Liver (tissue), 9 donors: ENCODE measurements around the gene CREB5. TPM values are rescaled to one million over a fixed set of nuclear protein-coding genes. Genes with fewer than 3 reads are reported as not detected.

ENCODE experiments used
- DNase-seq: peaks from one replicate; pipeline ENCODE4 v3.0.0-alpha.2; 2017; ENCODE audit warnings: low spot score
- H3K27ac ChIP-seq, 2 donors: one replicate each; pipeline ENCODE4 v1.7.0; 2013; ENCODE audit warnings: inconsistent platforms in 2 of 2, low read length in 2 of 2, control low read depth in 1 of 2, low read depth in 1 of 2, mild to moderate bottlenecking in 1 of 2
- H3K27me3 ChIP-seq, 4 donors: one replicate each; pipeline versions ENCODE4 v1.6.1 to v1.7.0; 2013; ENCODE audit warnings: low read length in 3 of 4, inconsistent platforms in 1 of 4, mild to moderate bottlenecking in 1 of 4, moderate library complexity in 1 of 4; ENCODE audit not compliant: control insufficient read depth in 4 of 4, insufficient read depth in 4 of 4
- H3K36me3 ChIP-seq, 4 donors: one replicate each; pipeline versions ENCODE4 v1.6.1 to v1.7.0; 2013; ENCODE audit warnings: low read length in 3 of 4, mild to moderate bottlenecking in 3 of 4, low read depth in 1 of 4, moderate library complexity in 1 of 4; ENCODE audit not compliant: control insufficient read depth in 4 of 4, insufficient read depth in 3 of 4
- H3K4me1 ChIP-seq, 4 donors: one replicate each; pipeline versions ENCODE4 v1.6.1 to v1.7.0; 2013; ENCODE audit warnings: low read length in 3 of 4, mild to moderate bottlenecking in 3 of 4, moderate library complexity in 1 of 4; ENCODE audit not compliant: control insufficient read depth in 4 of 4, insufficient read depth in 4 of 4
- H3K4me3 ChIP-seq, 3 donors: one replicate each; pipeline versions ENCODE4 v1.6.1 to v1.7.0; 2013; ENCODE audit warnings: low read length in 3 of 3, control low read depth in 1 of 3, low read depth in 1 of 3, mild to moderate bottlenecking in 1 of 3
- H3K9ac ChIP-seq, 2 donors: one replicate each; pipeline ENCODE4 v1.7.0; 2013; ENCODE audit warnings: low read length in 2 of 2, mild to moderate bottlenecking in 2 of 2, moderate library complexity in 2 of 2, control low read depth in 1 of 2, low read depth in 1 of 2
- H3K9me3 ChIP-seq, 4 donors: one replicate each; pipeline versions ENCODE4 v1.6.1 to v1.7.0; 2013; ENCODE audit warnings: low read length in 3 of 4; ENCODE audit not compliant: control insufficient read depth in 4 of 4
- EGR1 ChIP-seq, 2 donors: IDR thresholded peaks; 2 replicates each; pipeline ENCODE4 v1.6.1; 2016 to 2018; ENCODE audit warnings: antibody characterized with exemption in 2 of 2, low read depth in 2 of 2
- FOXA1 ChIP-seq: IDR thresholded peaks from 2 replicates; pipeline ENCODE4 v1.6.1; 2016; ENCODE audit warnings: antibody characterized with exemption
- HNF4A ChIP-seq, 2 donors: conservative IDR thresholded peaks; 2 replicates each; pipeline ENCODE4 v1.6.1; 2016; ENCODE audit warnings: antibody characterized with exemption in 2 of 2, mild to moderate bottlenecking in 2 of 2
- HNF4G ChIP-seq: IDR thresholded peaks from 2 replicates; pipeline ENCODE4 v1.6.1; 2016; ENCODE audit warnings: antibody characterized with exemption
- JUND ChIP-seq, 2 donors: IDR thresholded peaks; 2 replicates each; pipeline ENCODE4 v1.6.1; 2016; ENCODE audit warnings: antibody characterized with exemption in 2 of 2
- RAD21 ChIP-seq, 2 donors: IDR thresholded peaks; 2 replicates each; pipeline ENCODE4 v1.6.1; 2016; ENCODE audit warnings: antibody characterized with exemption in 2 of 2, mild to moderate bottlenecking in 2 of 2
- REST ChIP-seq: IDR thresholded peaks from 2 replicates; pipeline ENCODE4 v1.6.1; 2016; ENCODE audit warnings: antibody characterized with exemption, mild to moderate bottlenecking
- RXRA ChIP-seq, 2 donors: IDR thresholded peaks; 2 replicates each; pipeline ENCODE4 v1.6.1; 2017 to 2018; ENCODE audit warnings: antibody characterized with exemption in 2 of 2, mild to moderate bottlenecking in 1 of 2
- SP1 ChIP-seq: IDR thresholded peaks from 2 replicates; pipeline ENCODE4 v1.6.1; 2018; ENCODE audit warnings: antibody characterized with exemption, mild to moderate bottlenecking
- TAF1 ChIP-seq: conservative IDR thresholded peaks from 2 replicates; pipeline ENCODE4 v1.6.1; 2016; ENCODE audit warnings: antibody characterized with exemption, mild to moderate bottlenecking
- WGBS: extraction: QIAGEN DNeasy Blood & Tissue Kit; methylation state at CpG from one replicate; pipeline ENCODE4 v1.1.7; 2013; 5-methylcytosine and 5-hydroxymethylcytosine counted together
- polyA plus RNA-seq, 2 donors: library from polyadenylated mRNA; stranded (reverse) in 1 of 2; unstranded in 1 of 2; fragments of 200-250 nt in 1 of 2; fragments of >200 nt in 1 of 2; fragmentation: Nextera tagmentation in 1 of 2; extraction: Ambion mirVana in 1 of 2; gene quantifications; one replicate each; pipeline versions ENCODE4 v1.2.1 to v1.2.3, GENCODE V29; 2013 to 2015
- total RNA-seq, 2 donors: library from RNA; depleted of rRNA; stranded (reverse); fragments of >200 nt; gene quantifications; one replicate each; pipeline ENCODE4 v1.2.3, GENCODE V29; 2014
- TF ChIP-seq, protein P1 (sequence below): IDR thresholded peaks from 2 replicates; pipeline ENCODE4 v1.6.1; 2016; ENCODE audit warnings: antibody characterized with exemption
- TF ChIP-seq, protein P2 (sequence below): IDR thresholded peaks from 2 replicates; pipeline ENCODE4 v1.6.1; 2016; ENCODE audit warnings: antibody characterized with exemption
- TF ChIP-seq, protein P3 (sequence below): fragments of 150-350 bp; IDR thresholded peaks from 2 replicates; pipeline ENCODE4 v1.5.1; 2017; ENCODE audit warnings: improper control_type of control experiment, low read depth, low read length; ENCODE audit not compliant: missing input control
- donor health status: healthy.
- donor health status: healthy.
- donor health status: healthy.
- donor health status: healthy.
- donor health status: healthy.

Gene CREB5
- total and polyA plus RNA-seq, 4 donors, result 0.25 to 0.92 (median 0.67) TPM

DNA sequence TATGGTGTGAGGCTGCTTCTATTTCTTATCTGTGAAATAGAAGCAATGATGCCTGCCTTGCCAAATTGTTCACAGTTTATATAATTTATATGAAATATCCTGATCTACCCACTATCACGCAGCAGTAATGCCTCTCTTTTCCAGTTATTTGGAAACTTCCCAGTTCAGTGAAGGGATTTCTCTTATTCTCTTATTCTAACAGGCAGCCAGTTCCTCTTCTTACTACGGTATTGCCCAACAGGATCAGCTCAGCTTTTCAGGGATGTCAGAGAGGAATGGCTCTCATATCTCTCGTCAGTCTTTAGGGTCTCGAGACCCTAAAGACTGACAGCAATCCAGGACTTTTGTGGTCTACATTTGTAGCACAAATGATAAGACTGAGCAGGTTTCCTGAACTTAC lies 215.6 kb downstream of the CREB5 start:
- H3K4me3 ChIP-seq, result no peak overlapping the region
- H3K27me3 ChIP-seq, result peaks cover 0 to 5% (median 0%) of the 10 kb centered on the region in 4 donors
- DNase-seq, result no peak
- no peaks in the 10 kb centered on the region for H3K4me1 ChIP-seq
- no peak for TF ChIP-seq TAF1
- TF ChIP-seq, protein P1, sequence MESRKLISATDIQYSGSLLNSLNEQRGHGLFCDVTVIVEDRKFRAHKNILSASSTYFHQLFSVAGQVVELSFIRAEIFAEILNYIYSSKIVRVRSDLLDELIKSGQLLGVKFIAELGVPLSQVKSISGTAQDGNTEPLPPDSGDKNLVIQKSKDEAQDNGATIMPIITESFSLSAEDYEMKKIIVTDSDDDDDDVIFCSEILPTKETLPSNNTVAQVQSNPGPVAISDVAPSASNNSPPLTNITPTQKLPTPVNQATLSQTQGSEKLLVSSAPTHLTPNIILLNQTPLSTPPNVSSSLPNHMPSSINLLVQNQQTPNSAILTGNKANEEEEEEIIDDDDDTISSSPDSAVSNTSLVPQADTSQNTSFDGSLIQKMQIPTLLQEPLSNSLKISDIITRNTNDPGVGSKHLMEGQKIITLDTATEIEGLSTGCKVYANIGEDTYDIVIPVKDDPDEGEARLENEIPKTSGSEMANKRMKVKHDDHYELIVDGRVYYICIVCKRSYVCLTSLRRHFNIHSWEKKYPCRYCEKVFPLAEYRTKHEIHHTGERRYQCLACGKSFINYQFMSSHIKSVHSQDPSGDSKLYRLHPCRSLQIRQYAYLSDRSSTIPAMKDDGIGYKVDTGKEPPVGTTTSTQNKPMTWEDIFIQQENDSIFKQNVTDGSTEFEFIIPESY, result no peak
- H3K36me3 ChIP-seq, result no peaks in the 10 kb centered on the region
- H3K27ac ChIP-seq, result no peak overlapping the region
- no peak overlapping the region for H3K9ac ChIP-seq
- H3K9me3 ChIP-seq, result no peaks in the 10 kb centered on the region
- WGBS, result 70% methylated on average over 4 of the region's 4 CpGs

DNA sequence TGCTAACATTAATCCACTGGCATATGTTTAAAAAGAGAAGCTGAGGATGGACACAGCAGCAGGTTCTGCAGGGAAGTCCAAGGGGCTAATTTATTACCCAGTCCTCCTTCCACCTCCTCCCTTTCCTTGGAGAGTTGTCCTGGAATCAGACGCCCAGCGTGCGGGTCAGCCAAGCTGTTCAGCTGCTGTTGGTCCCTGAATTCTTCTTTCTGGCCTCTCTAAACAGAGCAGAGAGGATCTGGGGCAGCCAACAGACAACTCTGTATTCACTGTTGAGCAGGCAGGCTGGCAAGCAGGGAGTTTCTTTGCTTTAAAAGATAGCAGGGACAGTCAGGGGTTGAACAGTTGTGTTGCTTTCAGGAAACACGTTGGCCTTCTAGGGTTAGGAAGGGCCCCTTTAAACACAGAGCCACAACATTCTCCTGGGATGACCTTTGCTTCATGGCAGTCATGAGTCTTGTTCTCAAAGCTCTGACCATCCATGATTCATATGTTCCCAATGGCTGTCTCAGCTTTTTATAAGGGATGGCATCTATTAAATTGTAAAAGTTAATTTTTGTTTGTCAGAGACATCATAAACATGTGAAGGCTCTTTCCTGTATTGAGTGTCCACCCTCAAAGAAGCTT lies 217.0 kb downstream of the CREB5 start:
- no peak overlapping the region for H3K9ac ChIP-seq
- DNase-seq, result no peak
- no peak overlapping the region for H3K4me3 ChIP-seq
- TF ChIP-seq, protein P2, sequence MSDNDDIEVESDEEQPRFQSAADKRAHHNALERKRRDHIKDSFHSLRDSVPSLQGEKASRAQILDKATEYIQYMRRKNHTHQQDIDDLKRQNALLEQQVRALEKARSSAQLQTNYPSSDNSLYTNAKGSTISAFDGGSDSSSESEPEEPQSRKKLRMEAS, result no peak
- TF ChIP-seq HNF4G (no peak), EGR1 (IDR thresholded peaks at IDR 0.05; ENCODE audit: low read depth in 2 of 2) (no peak), REST (no peak), SP1 (no peak)
- 66% methylated on average over 4 of the region's 4 CpGs for WGBS
- no peaks in the 10 kb centered on the region for H3K9me3 ChIP-seq
- peaks cover 0 to 5% (median 0%) of the 10 kb centered on the region in 4 donors for H3K27me3 ChIP-seq
- no peak overlapping the region for H3K27ac ChIP-seq
- no peaks in the 10 kb centered on the region for H3K36me3 ChIP-seq
- no peaks in the 10 kb centered on the region for H3K4me1 ChIP-seq

DNA sequence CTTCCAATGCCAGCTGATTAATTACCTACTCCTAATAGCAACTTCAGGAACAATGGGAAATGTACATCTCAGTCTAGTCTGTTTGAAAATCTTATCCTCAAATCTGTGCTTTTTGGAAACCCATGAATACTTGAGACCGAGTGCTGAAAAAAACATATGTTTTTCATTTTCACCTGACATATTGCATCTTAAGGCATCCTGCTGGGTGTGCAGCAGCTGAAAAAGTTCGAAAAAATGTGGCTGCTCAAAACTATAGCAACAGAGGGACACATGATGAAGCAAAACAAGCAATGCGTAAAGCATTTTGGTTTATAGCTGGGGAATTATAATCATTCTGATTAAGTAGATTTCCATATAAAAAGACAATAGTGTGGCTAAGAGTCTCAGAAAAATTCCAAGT lies 218.0 kb downstream of the CREB5 start:
- Histone ChIP-seq H3K9me3 (no peaks in the 10 kb centered on the region), H3K9ac (no peak overlapping the region), H3K36me3 (no peaks in the 10 kb centered on the region), H3K27me3 (peaks cover 0 to 5% (median 0%) of the 10 kb centered on the region in 4 donors), H3K4me3 (no peak overlapping the region), H3K27ac (no peak overlapping the region), H3K4me1 (no peaks in the 10 kb centered on the region)
- no peak for DNase-seq
- 75% methylated on average over 3 of the region's 3 CpGs for WGBS
- TF ChIP-seq FOXA1, result no peak
- no peak for TF ChIP-seq HNF4A (conservative IDR thresholded peaks at IDR 0.05)
- TF ChIP-seq, protein P3, sequence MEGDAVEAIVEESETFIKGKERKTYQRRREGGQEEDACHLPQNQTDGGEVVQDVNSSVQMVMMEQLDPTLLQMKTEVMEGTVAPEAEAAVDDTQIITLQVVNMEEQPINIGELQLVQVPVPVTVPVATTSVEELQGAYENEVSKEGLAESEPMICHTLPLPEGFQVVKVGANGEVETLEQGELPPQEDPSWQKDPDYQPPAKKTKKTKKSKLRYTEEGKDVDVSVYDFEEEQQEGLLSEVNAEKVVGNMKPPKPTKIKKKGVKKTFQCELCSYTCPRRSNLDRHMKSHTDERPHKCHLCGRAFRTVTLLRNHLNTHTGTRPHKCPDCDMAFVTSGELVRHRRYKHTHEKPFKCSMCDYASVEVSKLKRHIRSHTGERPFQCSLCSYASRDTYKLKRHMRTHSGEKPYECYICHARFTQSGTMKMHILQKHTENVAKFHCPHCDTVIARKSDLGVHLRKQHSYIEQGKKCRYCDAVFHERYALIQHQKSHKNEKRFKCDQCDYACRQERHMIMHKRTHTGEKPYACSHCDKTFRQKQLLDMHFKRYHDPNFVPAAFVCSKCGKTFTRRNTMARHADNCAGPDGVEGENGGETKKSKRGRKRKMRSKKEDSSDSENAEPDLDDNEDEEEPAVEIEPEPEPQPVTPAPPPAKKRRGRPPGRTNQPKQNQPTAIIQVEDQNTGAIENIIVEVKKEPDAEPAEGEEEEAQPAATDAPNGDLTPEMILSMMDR, result no peak
- no peak for TF ChIP-seq HNF4G
- no peak for TF ChIP-seq JUND (IDR thresholded peaks at IDR 0.05)
- no peak for TF ChIP-seq REST
- TF ChIP-seq SP1, result no peak
- TF ChIP-seq RXRA (IDR thresholded peaks at IDR 0.05), result no peak
- TF ChIP-seq, protein P1, result no peak
- TF ChIP-seq RAD21 (IDR thresholded peaks at IDR 0.05), result no peak
